Upper lobe of right lung (tissue), 1 donor: Measurements from ENCODE around the gene CYSLTR2. TPM values are rescaled to one million over a fixed set of nuclear protein-coding genes. Genes with fewer than 3 reads are reported as not detected.
A peak's percentile ranks its signal among the peaks of the same experiment; 100 is the strongest.

Experiments used
- ATAC-seq: fragments of 200-7000 bp; cut with Tn5 transposase; one replicate; pipeline ENCODE4 v1.9.1; 2020; ENCODE audit warnings: mild to moderate bottlenecking, moderate library complexity
- DNase-seq: peaks from one replicate; pipeline ENCODE4 v3.0.0-alpha.2; 2020
- H3K27ac ChIP-seq: fragments of 200-600 bp; one replicate; pipeline ENCODE4 v1.8.0; 2022
- H3K27me3 ChIP-seq: fragments of 200-600 bp; one replicate; pipeline ENCODE4 v1.8.0; 2022; ENCODE audit warnings: mild to moderate bottlenecking
- H3K36me3 ChIP-seq: fragments of 200-600 bp; one replicate; pipeline ENCODE4 v1.8.0; 2022
- H3K4me1 ChIP-seq: fragments of 200-600 bp; one replicate; pipeline ENCODE4 v1.8.0; 2022
- H3K4me3 ChIP-seq: fragments of 200-600 bp; one replicate; pipeline ENCODE4 v1.8.0; 2022; ENCODE audit warnings: mild to moderate bottlenecking
- H3K9me3 ChIP-seq: fragments of 200-600 bp; one replicate; pipeline ENCODE4 v1.8.0; 2022
- CTCF ChIP-seq: fragments of 200-600 bp; IDR thresholded peaks from one replicate; pipeline ENCODE4 v1.8.0; 2022; ENCODE audit warnings: antibody characterized with exemption
- intact Hi-C: fragments of 100-400 bp; cut with DNase I; formaldehyde crosslinking; loops from one replicate; pipeline ENCODE4 v1.11.0; 2022
- total RNA-seq: library from RNA; stranded (reverse); fragmentation: NEBNext Ultra II Directional; extraction: Animal tissue kit (Norgen Biotek cat#: 25700); gene quantifications from one replicate; pipeline ENCODE4 v1.2.1, GENCODE V29; 2021
- donor health status: DM: no; HTN: yes; CAD: no; lungs with severe emphysema.

The CYSLTR2 gene
- total RNA-seq, 1 donor from 2014 or later, result 0.67 TPM

DNA sequence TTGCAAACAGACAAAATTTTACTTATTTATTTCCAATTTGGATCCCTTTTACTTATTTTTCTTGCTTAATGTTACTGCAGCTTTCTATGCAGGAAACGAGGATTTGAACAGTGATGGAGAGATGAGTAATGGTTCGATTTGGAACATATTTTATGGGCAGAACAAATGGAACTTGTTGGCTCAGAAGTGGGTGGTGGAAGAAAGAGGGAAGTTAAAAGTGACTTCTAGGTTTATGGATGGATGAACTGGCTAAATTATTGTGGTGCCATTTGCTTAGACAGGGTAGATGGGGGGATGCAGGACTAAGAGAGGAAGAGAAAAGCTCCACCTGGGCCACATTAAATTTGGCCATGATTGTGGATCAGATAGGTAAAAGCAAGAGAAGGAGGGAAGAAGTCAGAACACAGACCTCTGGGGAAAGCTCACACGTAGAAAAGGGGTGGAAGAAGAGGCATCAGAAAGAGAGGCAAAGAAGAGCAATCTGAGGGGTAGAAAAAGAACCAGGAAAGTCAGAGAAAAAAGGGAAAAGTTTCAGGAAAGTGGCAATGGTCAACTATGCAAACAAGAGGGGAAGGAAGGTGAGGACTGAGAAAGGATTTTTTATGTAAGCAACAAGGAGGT, 768 bp upstream of the CYSLTR2 start:
- intact Hi-C loops, result no loop called here
- no peak for TF ChIP-seq CTCF

GRCh38 chr13:48654511-48654910, 782 bp downstream of the CYSLTR2 start:
- H3K4me1 ChIP-seq, result peaks cover 7% of the 10 kb centered on the region
- DNase-seq (no peak), ATAC-seq (no peak)
- TF ChIP-seq CTCF, result no peak
- H3K36me3 ChIP-seq, result no peaks in the 10 kb centered on the region
- intact Hi-C loops, result no loop called here
- H3K27me3 ChIP-seq, result no peaks in the 10 kb centered on the region
- H3K9me3 ChIP-seq, result no peaks in the 10 kb centered on the region
- H3K4me3 ChIP-seq, result no peak overlapping the region
- no peak overlapping the region for H3K27ac ChIP-seq

More for the DNA sequence above, 768 bp upstream of the CYSLTR2 start:
- Histone ChIP-seq H3K36me3 (no peaks in the 10 kb centered on the region), H3K27ac (no peak overlapping the region), H3K27me3 (no peaks in the 10 kb centered on the region), H3K9me3 (no peaks in the 10 kb centered on the region), H3K4me3 (no peak overlapping the region), H3K4me1 (peaks cover 7% of the 10 kb centered on the region)
- no peak for DNase-seq
- ATAC-seq, result no peak

- TF ChIP-seq CTCF, result no peak
- Histone ChIP-seq H3K36me3 (no peaks in the 10 kb centered on the region), H3K4me1 (peaks cover 7% of the 10 kb centered on the region), H3K27me3 (no peaks in the 10 kb centered on the region), H3K4me3 (no peak overlapping the region), H3K27ac (no peak overlapping the region), H3K9me3 (no peaks in the 10 kb centered on the region)
- intact Hi-C loops, result no loop called here
- ATAC-seq (no peak), DNase-seq (no peak)
These were observed 1.6 kb downstream of the CYSLTR2 start for GRCh38 chr13:48655291-48655690.

DNA sequence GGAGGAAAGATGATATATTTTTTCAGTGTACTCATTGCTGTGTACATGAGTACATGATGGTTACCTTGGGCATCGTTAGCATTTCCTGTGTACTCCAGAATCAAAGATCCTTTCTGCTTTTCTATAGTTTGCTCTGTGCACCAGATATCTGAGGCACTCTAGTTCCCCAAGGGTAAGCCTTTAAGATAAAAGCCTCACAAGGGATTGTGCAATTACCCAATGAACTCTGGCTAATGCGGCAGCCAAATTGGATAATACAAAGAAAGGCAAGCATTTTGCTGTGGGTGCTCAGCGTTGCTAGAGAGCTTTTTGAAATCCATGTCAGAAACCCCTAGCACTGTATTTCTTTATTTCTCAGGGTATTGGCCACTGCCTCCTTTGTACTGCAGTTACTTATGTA, 2.9 kb downstream of the CYSLTR2 start:
- ATAC-seq, result no peak
- TF ChIP-seq CTCF, result no peak
- no peaks in the 10 kb centered on the region for H3K9me3 ChIP-seq
- H3K27ac ChIP-seq, result no peak overlapping the region
- no peak overlapping the region for H3K4me3 ChIP-seq
- intact Hi-C loops, result no loop called here
- H3K4me1 ChIP-seq, result peaks cover 14% of the 10 kb centered on the region
- no peaks in the 10 kb centered on the region for H3K27me3 ChIP-seq
- no peaks in the 10 kb centered on the region for H3K36me3 ChIP-seq
- DNase-seq, result no peak

- intact Hi-C loops, result no loop called here
- Histone ChIP-seq H3K36me3 (no peaks in the 10 kb centered on the region), H3K9me3 (no peaks in the 10 kb centered on the region), H3K4me1 (peaks cover 8% of the 10 kb centered on the region), H3K4me3 (no peak overlapping the region), H3K27ac (peak overlapping the region; percentile 34), H3K27me3 (no peaks in the 10 kb centered on the region)
- peak; percentile 94 for ATAC-seq
- no peak for DNase-seq
- TF ChIP-seq CTCF, result no peak
These were observed 6.8 kb downstream of the CYSLTR2 start for GRCh38 chr13:48660361-48661076.
